GM23338 (cell line): Measurements from ENCODE around the gene REL. TPM values are rescaled to one million over a fixed set of nuclear protein-coding genes. Genes with fewer than 3 reads are reported as not detected.

Source experiments
- ATAC-seq: fragments of 200-7000 bp; cut with Tn5 transposase; 3 replicates; pipeline ENCODE4 v1.9.1; 2020
- DNase-seq: peaks from one replicate; pipeline ENCODE4 v3.0.0-alpha.2; 2015; ENCODE audit warnings: low spot score
- H2AFZ ChIP-seq: fragments of 200-600 bp; sonication (generic); 2 replicates; pipeline ENCODE4 v1.8.0; 2016; ENCODE audit warnings: antibody characterized with exemption, mild to moderate bottlenecking, moderate library complexity
- H3F3A ChIP-seq: fragments of 200-600 bp; sonication (generic); replicated peaks from 2 replicates; pipeline ENCODE4 v1.8.0; 2017; ENCODE audit warnings: antibody characterized with exemption, mixed run types, low read depth
- H3K27ac ChIP-seq: fragments of 200-600 bp; sonication (generic); 2 replicates; pipeline ENCODE4 v1.6.1; 2016; ENCODE audit warnings: low read depth
- H3K27me3 ChIP-seq: fragments of 200-600 bp; sonication (generic); 2 replicates; pipeline ENCODE4 v1.8.0; 2016; ENCODE audit warnings: mild to moderate bottlenecking, mixed run types, moderate library complexity; ENCODE audit not compliant: insufficient read depth
- H3K36me3 ChIP-seq: fragments of 200-600 bp; sonication (generic); 2 replicates; pipeline ENCODE4 v1.8.0; 2016; ENCODE audit warnings: mild to moderate bottlenecking; ENCODE audit not compliant: insufficient read depth
- H3K4me1 ChIP-seq: fragments of 200-600 bp; sonication (generic); 2 replicates; pipeline ENCODE4 v1.8.0; 2016; ENCODE audit warnings: mild to moderate bottlenecking, moderate library complexity; ENCODE audit not compliant: insufficient read depth
- H3K4me2 ChIP-seq: fragments of 200-600 bp; sonication (generic); 2 replicates; pipeline ENCODE4 v1.7.1; 2017; ENCODE audit warnings: mixed run types
- H3K4me3 ChIP-seq: fragments of 200-600 bp; sonication (generic); 2 replicates; pipeline ENCODE4 v1.6.1; 2016; ENCODE audit warnings: mixed run types
- H3K79me2 ChIP-seq: fragments of 200-600 bp; sonication (generic); replicated peaks from 2 replicates; pipeline ENCODE4 v1.8.0; 2017; ENCODE audit warnings: mild to moderate bottlenecking; ENCODE audit not compliant: insufficient read depth
- H3K9me2 ChIP-seq: fragments of 200-600 bp; sonication (generic); 2 replicates; pipeline ENCODE4 v1.8.0; 2017; ENCODE audit not compliant: insufficient read depth
- H4K20me1 ChIP-seq: fragments of 200-600 bp; sonication (generic); replicated peaks from 2 replicates; pipeline ENCODE4 v1.8.0; 2017; ENCODE audit warnings: mild to moderate bottlenecking; ENCODE audit not compliant: insufficient read depth
- H3K27ac Mint-ChIP-seq: 2 replicates; pipeline ENCODE4 v1.8.0; 2020; ENCODE audit warnings: inconsistent platforms, mild to moderate bottlenecking, moderate library complexity, mixed read lengths
- H3K27me3 Mint-ChIP-seq: 3 replicates; pipeline ENCODE4 v1.8.0; 2022; ENCODE audit warnings: low read depth, mild to moderate bottlenecking, moderate library complexity, mixed read lengths, inconsistent platforms; ENCODE audit not compliant: insufficient read depth, poor library complexity
- H3K36me3 Mint-ChIP-seq: 3 replicates; pipeline ENCODE4 v1.8.0; 2021; ENCODE audit warnings: low read depth, mild to moderate bottlenecking, inconsistent platforms, moderate library complexity, mixed read lengths
- H3K4me1 Mint-ChIP-seq: 3 replicates; pipeline ENCODE4 v1.8.0; 2020; ENCODE audit warnings: mild to moderate bottlenecking, inconsistent platforms, mixed read lengths
- H3K4me3 Mint-ChIP-seq: 3 replicates; pipeline ENCODE4 v1.8.0; 2021; ENCODE audit warnings: moderate library complexity, mild to moderate bottlenecking, inconsistent platforms, mixed read lengths
- H3K9me3 Mint-ChIP-seq: 3 replicates; pipeline ENCODE4 v1.8.0; 2020; ENCODE audit warnings: moderate library complexity, mild to moderate bottlenecking, inconsistent platforms, mixed read lengths
- CREB1 ChIP-seq: fragments of 250-450 bp; sonication (Bioruptor Pico); IDR thresholded peaks from 2 replicates; pipeline ENCODE4 v1.5.0; 2020; ENCODE audit warnings: low read depth, mild to moderate bottlenecking, moderate library complexity
- EZH2 ChIP-seq: fragments of 200-600 bp; sonication (generic); IDR thresholded peaks from one replicate; pipeline ENCODE4 v1.8.0; 2017; ENCODE audit warnings: antibody characterized with exemption, mild to moderate bottlenecking, low read depth; ENCODE audit not compliant: unreplicated experiment
- EZH2phosphoT487 ChIP-seq: fragments of 200-600 bp; sonication (generic); IDR thresholded peaks from one replicate; pipeline ENCODE4 v1.8.1; 2018; ENCODE audit warnings: antibody characterized with exemption; ENCODE audit not compliant: unreplicated experiment
- JUNB ChIP-seq: IDR thresholded peaks from one replicate; pipeline ENCODE4 v1.6.1; 2016; ENCODE audit warnings: antibody characterized with exemption; ENCODE audit not compliant: unreplicated experiment
- NANOG ChIP-seq: IDR thresholded peaks from 2 replicates; pipeline ENCODE4 v1.6.1; 2016; ENCODE audit warnings: antibody characterized with exemption, borderline replicate concordance
- POLR2AphosphoS5 ChIP-seq: IDR thresholded peaks from 2 replicates; pipeline ENCODE4 v1.6.1; 2016; ENCODE audit warnings: antibody characterized with exemption, low read depth
- STAT1 ChIP-seq: IDR thresholded peaks from one replicate; pipeline ENCODE4 v1.6.1; 2016; ENCODE audit warnings: antibody characterized with exemption; ENCODE audit not compliant: unreplicated experiment
- ZNF114 ChIP-seq: fragments of 250-450 bp; sonication (Bioruptor Pico); IDR thresholded peaks from 2 replicates; pipeline ENCODE4 v1.5.0; 2020; ENCODE audit warnings: mild to moderate bottlenecking, moderate library complexity
- ZNF331 ChIP-seq: fragments of 250-450 bp; sonication (Bioruptor Pico); IDR thresholded peaks from 2 replicates; pipeline ENCODE4 v1.5.0; 2020; ENCODE audit warnings: low read depth, mild to moderate bottlenecking, moderate library complexity
- polyA plus RNA-seq: library from polyadenylated mRNA; unstranded; fragments of >200 nt; fragmentation: Nextera tagmentation; extraction: Ambion mirVana; gene quantifications from 2 replicates; pipeline ENCODE4 v1.2.1, GENCODE V29; 2016
- total RNA-seq: library from RNA; depleted of rRNA; stranded (reverse); fragments of >200 nt; shearing (Covaris generic); gene quantifications from 2 replicates; pipeline ENCODE4 v1.2.3, GENCODE V29; 2014
- TF ChIP-seq, protein P1 (sequence below): IDR thresholded peaks from 2 replicates; pipeline ENCODE4 v1.6.1; 2016; ENCODE audit warnings: antibody characterized with exemption
- TF ChIP-seq, protein P2 (sequence below), 2 experiments: fragments of 200-600 bp in 1 of 2; sonication (generic) in 1 of 2; conservative IDR thresholded peaks; 2 replicates each; pipeline versions ENCODE4 v1.5.1 to v1.6.1; 2016 to 2017; ENCODE audit warnings: antibody characterized with exemption in 2 of 2, low read depth in 2 of 2, mild to moderate bottlenecking in 2 of 2, moderate library complexity in 1 of 2
- TF ChIP-seq, protein P3 (sequence below): IDR thresholded peaks from one replicate; pipeline ENCODE4 v1.6.1; 2018; ENCODE audit warnings: antibody characterized with exemption; ENCODE audit not compliant: unreplicated experiment

The REL gene
- total and polyA plus RNA-seq, 2 experiments from 2014 or later, result 4.1 to 8.0 TPM

DNA sequence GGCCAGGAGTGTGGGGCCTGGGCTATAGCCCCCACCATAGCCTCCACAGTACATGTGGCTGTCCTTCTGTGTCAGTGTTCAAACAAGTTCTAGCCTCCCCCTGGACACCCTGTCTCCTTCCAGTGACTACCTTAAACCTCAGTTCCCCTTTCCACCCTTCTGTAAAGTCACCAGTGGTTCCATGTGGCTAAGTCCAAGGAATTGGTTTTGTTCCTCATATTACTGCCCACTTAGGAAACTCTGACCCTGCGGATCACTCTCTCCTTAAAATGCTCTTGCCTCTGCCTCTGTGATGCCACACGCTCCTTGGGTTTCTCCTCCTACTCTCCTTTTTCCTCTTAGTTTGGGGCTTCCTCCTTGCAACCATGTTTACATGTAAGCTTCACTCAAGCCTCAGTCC is 27.8 kb upstream of the REL start:
- H3K27me3 ChIP-seq, result no peaks in the 10 kb centered on the region
- no peak overlapping the region for H3K27ac ChIP-seq
- no peaks in the 10 kb centered on the region for H3K4me1 ChIP-seq
- Mint-ChIP-seq H3K4me3 (no peak overlapping the region), H3K27ac (no peak overlapping the region), H3K4me1 (no peaks in the 10 kb centered on the region), H3K27me3 (peaks cover 7% of the 10 kb centered on the region), H3K36me3 (no peaks in the 10 kb centered on the region), H3K9me3 (no peaks in the 10 kb centered on the region; the same call in 2 of the 3 replicates)
- no peak for TF ChIP-seq JUNB
- TF ChIP-seq, protein P1, sequence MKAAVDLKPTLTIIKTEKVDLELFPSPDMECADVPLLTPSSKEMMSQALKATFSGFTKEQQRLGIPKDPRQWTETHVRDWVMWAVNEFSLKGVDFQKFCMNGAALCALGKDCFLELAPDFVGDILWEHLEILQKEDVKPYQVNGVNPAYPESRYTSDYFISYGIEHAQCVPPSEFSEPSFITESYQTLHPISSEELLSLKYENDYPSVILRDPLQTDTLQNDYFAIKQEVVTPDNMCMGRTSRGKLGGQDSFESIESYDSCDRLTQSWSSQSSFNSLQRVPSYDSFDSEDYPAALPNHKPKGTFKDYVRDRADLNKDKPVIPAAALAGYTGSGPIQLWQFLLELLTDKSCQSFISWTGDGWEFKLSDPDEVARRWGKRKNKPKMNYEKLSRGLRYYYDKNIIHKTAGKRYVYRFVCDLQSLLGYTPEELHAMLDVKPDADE, result no peak
- TF ChIP-seq, protein P2, sequence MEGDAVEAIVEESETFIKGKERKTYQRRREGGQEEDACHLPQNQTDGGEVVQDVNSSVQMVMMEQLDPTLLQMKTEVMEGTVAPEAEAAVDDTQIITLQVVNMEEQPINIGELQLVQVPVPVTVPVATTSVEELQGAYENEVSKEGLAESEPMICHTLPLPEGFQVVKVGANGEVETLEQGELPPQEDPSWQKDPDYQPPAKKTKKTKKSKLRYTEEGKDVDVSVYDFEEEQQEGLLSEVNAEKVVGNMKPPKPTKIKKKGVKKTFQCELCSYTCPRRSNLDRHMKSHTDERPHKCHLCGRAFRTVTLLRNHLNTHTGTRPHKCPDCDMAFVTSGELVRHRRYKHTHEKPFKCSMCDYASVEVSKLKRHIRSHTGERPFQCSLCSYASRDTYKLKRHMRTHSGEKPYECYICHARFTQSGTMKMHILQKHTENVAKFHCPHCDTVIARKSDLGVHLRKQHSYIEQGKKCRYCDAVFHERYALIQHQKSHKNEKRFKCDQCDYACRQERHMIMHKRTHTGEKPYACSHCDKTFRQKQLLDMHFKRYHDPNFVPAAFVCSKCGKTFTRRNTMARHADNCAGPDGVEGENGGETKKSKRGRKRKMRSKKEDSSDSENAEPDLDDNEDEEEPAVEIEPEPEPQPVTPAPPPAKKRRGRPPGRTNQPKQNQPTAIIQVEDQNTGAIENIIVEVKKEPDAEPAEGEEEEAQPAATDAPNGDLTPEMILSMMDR (conservative IDR thresholded peaks at IDR 0.05; ENCODE audit: low read depth in 2 of 2), result no peak
- TF ChIP-seq STAT1, result no peak
- TF ChIP-seq CREB1 (CRISPR knock-in tag), result no peak
- TF ChIP-seq ZNF331 (CRISPR knock-in tag), result no peak
- no peak for TF ChIP-seq ZNF114 (CRISPR knock-in tag)
- no peaks in the 10 kb centered on the region for H3K79me2 ChIP-seq
- no peaks in the 10 kb centered on the region for H3F3A ChIP-seq
- no peaks in the 10 kb centered on the region for H3K9me2 ChIP-seq
- H3K4me2 ChIP-seq, result no peak overlapping the region
- ATAC-seq (no peak), DNase-seq (no peak)
- no peak overlapping the region for H2AFZ ChIP-seq
- no peak overlapping the region for H3K4me3 ChIP-seq
- H4K20me1 ChIP-seq, result no peaks in the 10 kb centered on the region
- no peaks in the 10 kb centered on the region for H3K36me3 ChIP-seq

DNA sequence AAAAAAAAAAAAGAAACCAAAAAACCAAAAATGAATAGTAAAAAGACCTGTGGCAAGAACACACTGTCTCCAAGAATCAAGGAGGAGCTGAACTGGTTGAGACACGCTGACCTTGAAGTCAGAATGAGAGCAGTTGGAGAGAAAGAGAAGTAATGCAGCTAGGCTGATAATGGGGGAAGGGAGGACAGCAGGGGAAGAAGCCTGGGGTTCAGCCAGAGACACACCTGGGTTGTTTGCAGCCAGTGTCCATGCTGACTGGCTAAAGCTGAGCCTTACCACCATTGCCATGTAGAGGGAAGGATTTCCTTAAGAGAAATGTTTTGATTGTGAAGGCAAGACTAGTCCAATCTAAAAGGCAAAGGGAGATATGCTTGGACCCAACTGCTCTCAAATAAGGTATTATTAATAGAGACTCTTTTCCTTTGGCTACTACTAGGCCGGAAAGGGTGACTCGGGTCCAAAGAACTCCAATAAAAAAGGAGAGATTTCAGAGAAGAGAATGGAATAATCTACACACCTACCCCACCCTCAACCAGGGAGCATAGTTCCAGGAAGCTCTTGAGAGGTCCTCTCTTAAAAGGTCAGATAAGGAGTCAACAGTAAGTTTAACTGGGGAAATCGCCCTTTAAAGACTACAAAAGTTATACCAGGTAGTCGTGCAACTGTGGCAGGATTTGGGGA is 25.2 kb upstream of the REL start:
- Histone ChIP-seq H3K4me2 (no peak overlapping the region), H3K79me2 (no peaks in the 10 kb centered on the region), H3K36me3 (no peaks in the 10 kb centered on the region), H3K27ac (no peak overlapping the region), H3K9me2 (no peaks in the 10 kb centered on the region), H3K4me1 (no peaks in the 10 kb centered on the region), H3K27me3 (no peaks in the 10 kb centered on the region), H3K4me3 (no peak overlapping the region), H4K20me1 (no peaks in the 10 kb centered on the region), H3F3A (no peaks in the 10 kb centered on the region), H2AFZ (0 out of 2 replicates have a peak overlapping the region, but pooled peaks have one; percentile 10)
- Mint-ChIP-seq H3K27me3 (peaks cover 5% of the 10 kb centered on the region), H3K9me3 (no peaks in the 10 kb centered on the region), H3K36me3 (no peaks in the 10 kb centered on the region), H3K27ac (no peak overlapping the region), H3K4me3 (no peak overlapping the region), H3K4me1 (no peaks in the 10 kb centered on the region)
- ATAC-seq, result no peak
- no peak for DNase-seq
- TF ChIP-seq EZH2, result no peak
- no peak for TF ChIP-seq STAT1
- no peak for TF ChIP-seq POLR2AphosphoS5
- TF ChIP-seq, protein P2 (conservative IDR thresholded peaks at IDR 0.05; ENCODE audit: low read depth in 2 of 2), result no peak
- TF ChIP-seq ZNF114 (CRISPR knock-in tag), result no peak
- no peak for TF ChIP-seq ZNF331 (CRISPR knock-in tag)
- TF ChIP-seq EZH2phosphoT487, result no peak
- TF ChIP-seq, protein P3, sequence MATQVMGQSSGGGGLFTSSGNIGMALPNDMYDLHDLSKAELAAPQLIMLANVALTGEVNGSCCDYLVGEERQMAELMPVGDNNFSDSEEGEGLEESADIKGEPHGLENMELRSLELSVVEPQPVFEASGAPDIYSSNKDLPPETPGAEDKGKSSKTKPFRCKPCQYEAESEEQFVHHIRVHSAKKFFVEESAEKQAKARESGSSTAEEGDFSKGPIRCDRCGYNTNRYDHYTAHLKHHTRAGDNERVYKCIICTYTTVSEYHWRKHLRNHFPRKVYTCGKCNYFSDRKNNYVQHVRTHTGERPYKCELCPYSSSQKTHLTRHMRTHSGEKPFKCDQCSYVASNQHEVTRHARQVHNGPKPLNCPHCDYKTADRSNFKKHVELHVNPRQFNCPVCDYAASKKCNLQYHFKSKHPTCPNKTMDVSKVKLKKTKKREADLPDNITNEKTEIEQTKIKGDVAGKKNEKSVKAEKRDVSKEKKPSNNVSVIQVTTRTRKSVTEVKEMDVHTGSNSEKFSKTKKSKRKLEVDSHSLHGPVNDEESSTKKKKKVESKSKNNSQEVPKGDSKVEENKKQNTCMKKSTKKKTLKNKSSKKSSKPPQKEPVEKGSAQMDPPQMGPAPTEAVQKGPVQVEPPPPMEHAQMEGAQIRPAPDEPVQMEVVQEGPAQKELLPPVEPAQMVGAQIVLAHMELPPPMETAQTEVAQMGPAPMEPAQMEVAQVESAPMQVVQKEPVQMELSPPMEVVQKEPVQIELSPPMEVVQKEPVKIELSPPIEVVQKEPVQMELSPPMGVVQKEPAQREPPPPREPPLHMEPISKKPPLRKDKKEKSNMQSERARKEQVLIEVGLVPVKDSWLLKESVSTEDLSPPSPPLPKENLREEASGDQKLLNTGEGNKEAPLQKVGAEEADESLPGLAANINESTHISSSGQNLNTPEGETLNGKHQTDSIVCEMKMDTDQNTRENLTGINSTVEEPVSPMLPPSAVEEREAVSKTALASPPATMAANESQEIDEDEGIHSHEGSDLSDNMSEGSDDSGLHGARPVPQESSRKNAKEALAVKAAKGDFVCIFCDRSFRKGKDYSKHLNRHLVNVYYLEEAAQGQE, result no peak
- TF ChIP-seq NANOG, result no peak
- TF ChIP-seq, protein P1, result no peak
- TF ChIP-seq JUNB, result no peak
